Endothelial cell of umbilical vein (primary cell): Measurements from ENCODE around the gene PIEZO2.

Experiments
- CTCF ChIP-seq, 2 donors: IDR thresholded peaks; 1 replicate in 1 of 2; 2 replicates in 1 of 2; pipeline ENCODE4 v1.5.1; 2011; ENCODE audit warnings: low read length in 2 of 2, mild to moderate bottlenecking in 2 of 2, moderate library complexity in 2 of 2, control low read depth in 1 of 2, inconsistent platforms in 1 of 2, low read depth in 1 of 2; ENCODE audit not compliant: insufficient read depth in 1 of 2; ENCODE audit errors: extremely low read depth in 1 of 2
- EZH2 ChIP-seq: IDR thresholded peaks from 2 replicates; pipeline ENCODE4 v1.6.1; 2012; ENCODE audit warnings: borderline replicate concordance, low read depth, mild to moderate bottlenecking, moderate library complexity, low read length, inconsistent platforms; ENCODE audit not compliant: severe bottlenecking
- MAX ChIP-seq: IDR thresholded peaks from 2 replicates; pipeline ENCODE4 v1.6.1; 2011; ENCODE audit not compliant: insufficient read depth, insufficient read length
- POLR2A ChIP-seq: IDR thresholded peaks from 2 replicates; pipeline ENCODE4 v1.6.1; 2012; ENCODE audit warnings: low read depth, mild to moderate bottlenecking, control low read depth, low read length

- no peak for TF ChIP-seq CTCF (IDR thresholded peaks at IDR 0.05; ENCODE audit: extremely low read depth in 1 of 2, insufficient read depth in 1 of 2, low read depth in 1 of 2, low read length in 2 of 2)
- no peak for TF ChIP-seq POLR2A
- no peak for TF ChIP-seq EZH2
- TF ChIP-seq MAX: no peak
Measured at GRCh38 chr18:10671441-10671840, 477.9 kb downstream of the PIEZO2 start.
